Inferior parietal cortex (tissue), 1 donor: ENCODE measurements around the gene EPHX1.
"Not testable (repeated sequence)": the region's sequence is repeated elsewhere in the genome, so short reads cannot be mapped to it uniquely, and the experiment has no call there.

Experiments used
- DNase-seq: peaks from one replicate; pipeline ENCODE4 v3.0.0-alpha.2; 2016; ENCODE audit errors: extremely low spot score

EPHX1 gene

DNA sequence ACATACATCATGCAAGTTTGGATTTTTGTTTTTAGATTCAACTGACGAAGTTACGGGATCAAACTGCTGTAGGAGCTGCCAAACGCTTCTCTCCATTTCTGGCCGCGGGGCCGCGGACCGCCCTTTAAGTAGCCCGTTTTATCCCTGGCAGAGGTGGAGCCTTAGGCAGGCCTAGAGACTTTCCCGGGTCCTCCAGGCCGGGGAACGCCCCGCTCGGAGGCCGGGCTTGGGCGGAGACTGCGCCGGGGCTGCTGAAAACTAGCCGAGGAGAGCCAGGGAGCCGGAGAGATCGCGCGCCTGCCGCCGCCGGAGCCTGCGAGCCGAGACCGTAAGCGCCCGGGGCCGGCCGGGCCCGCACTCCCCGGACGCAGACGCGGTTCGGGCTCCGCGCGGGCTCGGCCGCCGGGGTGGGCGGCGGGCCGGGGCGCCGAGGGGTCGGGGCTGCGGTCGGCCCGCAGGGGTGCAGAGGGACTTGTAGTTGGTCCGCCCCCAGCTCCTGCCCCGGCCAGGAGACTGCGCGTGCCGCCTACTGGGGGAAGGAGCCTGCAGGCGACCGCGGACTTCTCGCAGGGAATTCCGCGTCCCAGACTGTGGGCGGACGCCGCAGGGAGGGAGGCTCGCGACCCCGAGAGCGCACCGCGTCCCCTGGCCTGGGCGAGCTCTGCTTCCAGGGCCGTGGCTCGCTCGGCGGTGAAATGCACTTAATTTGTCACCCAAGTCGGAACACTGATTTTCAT is at the start of gene EPHX1:
Gene EPHX1, plus strand, starts transcription at position 283 of the 737 bp plus-strand sequence. CDS start 18,606 bp downstream, outside the sequence.
- peak; percentile 82 for DNase-seq

DNA sequence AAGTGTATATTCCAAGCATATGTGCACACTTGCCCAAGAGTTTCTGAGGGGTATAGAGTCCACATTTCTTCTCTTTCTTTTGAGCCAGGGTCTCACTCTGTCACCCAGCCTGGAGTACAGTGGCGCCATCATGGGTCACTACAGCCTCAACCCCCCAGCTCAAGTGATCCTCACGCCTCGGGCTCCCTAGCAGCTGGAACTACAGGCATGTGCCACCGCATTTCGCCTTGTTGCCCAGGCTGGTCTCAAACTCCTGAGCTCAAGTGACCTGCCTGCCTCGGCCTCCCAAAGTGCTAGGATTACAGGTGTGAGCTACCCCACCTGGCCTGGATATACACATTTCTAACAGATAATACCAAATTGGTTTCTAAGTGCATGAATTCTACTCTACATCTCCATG is 49.4 kb upstream of the EPHX1 start:
- DNase-seq, result no peak

DNA sequence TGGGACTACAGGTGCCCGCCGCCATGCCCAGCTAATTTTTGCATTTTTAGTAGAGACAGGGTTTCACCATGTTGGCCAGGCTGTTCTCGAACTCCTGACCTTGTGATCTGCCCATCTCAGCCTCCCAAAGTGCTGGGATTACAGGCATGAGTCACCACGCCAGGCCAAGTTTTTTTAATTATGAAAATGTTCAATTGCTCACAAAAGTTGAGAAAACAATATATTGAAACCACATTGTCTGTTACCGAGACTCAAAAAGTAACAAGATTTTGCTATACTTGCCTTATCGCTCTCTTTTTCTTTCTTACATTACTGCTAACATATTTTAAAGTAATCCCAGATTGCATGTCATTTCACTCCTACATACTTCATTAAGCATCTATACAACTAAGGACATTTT is 48.5 kb upstream of the EPHX1 start:
- not testable (repeated sequence) for DNase-seq

DNA sequence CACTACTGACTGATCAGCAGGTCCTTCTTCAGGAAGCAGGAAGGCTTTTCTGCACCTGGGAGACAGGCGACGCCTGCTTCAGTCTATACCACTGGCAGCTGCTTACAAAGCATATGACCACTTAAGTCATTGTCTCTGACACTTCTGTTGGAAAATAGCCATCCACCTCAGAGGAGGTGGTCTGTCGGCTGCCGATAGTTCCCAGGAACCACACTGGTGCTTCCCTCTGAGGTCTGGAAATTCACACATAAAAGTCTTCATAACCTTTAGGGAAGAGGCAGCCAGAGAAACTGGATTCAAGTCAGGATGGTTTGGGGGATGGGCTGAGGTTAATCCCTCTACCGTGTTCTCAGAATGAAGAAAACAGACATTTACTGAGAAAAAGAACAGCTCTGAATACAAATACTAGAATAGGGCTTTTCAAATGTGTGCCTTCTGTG is 47.9 kb upstream of the EPHX1 start:
- no peak for DNase-seq

DNA sequence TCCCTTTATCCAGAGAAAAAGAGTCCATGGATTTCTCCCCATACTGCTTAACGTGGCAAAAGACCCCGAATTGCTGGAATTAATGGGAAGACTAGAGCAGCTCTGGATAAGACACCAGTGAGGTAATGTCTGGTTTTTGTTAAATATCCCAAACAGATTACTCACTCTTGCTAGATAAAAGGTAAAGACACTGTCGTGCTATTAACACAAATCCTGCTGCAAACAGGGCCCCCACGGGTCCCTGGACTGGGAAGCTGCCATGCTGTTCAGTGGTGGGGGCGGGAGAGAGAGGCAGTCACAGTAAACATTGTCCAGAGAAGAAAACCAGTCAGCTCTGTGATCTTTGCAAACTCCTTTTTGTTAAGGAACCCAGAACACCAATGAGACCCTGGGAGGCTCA is 47.5 kb upstream of the EPHX1 start:
- DNase-seq, result no peak

DNA sequence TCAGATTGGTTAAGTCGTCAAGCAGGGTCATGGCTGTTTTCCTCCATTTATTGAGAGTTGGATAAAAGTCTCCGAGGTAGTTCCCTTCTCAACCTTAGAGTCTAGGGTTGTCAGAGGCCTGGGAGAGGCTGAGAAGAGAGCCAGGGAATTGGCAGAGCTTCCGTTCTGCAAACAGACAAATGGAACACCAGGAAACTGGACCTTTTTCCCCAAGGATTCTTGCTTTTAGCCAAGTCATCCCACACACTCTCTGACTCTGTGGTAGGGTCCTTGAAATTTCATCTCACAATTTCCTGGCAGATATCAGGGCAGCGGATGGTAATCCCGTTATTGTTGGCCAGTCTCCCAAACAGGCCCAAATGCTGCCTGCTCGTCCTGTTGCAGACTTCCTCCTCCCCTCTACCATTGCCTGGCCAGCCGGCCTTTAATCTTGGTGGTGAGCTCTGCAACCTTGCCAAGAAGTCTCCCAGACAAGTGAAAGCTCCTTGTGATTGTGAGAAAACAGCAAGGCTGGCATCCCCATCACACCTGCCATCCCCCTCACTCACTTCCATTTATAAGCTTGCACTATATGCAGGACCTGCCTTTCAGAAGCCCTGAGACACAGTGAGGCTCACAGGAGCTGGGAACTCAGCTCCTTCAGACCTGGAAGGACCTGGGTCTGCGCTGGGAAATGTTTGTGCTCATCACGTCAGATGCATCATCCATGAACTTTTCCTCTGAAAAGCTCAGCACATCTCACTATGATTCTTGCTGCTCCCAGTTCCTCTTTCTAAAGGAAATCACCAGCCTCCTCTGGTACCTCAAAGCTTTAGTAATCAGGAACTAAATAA is 46.0 kb upstream of the EPHX1 start:
- DNase-seq, result no peak

DNA sequence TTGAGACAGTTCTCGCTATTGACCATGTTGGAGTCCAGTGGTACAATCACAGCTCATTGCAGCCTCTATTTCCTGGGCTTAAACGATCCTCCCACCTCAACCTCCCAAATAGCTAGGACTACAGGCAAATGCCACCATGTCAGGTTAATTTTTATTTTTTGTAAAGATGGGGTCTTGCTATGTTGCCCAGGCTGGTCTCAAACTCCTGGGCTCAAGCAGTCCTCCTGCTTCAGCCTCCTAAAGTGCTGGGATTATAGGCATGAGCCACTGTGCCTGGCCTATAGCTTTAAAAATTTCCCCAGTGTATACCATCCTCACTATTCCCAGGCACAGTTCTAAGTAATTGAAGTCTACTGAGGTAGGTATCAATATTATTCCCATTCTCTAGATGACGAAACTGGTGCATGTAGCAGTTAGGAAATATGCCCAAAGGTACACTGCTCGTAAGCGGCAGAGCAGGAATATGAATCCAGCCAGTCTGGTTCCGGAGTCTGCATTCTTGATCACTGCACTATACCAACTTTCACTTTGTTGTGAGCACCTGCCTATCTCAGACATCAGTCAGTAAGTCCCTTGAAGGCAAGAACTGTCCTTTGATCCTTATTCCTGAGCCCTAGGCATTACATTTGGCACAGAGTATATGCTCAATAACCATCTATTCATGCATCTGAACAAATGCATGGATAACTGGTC is 43.8 kb upstream of the EPHX1 start:
- no peak for DNase-seq

DNA sequence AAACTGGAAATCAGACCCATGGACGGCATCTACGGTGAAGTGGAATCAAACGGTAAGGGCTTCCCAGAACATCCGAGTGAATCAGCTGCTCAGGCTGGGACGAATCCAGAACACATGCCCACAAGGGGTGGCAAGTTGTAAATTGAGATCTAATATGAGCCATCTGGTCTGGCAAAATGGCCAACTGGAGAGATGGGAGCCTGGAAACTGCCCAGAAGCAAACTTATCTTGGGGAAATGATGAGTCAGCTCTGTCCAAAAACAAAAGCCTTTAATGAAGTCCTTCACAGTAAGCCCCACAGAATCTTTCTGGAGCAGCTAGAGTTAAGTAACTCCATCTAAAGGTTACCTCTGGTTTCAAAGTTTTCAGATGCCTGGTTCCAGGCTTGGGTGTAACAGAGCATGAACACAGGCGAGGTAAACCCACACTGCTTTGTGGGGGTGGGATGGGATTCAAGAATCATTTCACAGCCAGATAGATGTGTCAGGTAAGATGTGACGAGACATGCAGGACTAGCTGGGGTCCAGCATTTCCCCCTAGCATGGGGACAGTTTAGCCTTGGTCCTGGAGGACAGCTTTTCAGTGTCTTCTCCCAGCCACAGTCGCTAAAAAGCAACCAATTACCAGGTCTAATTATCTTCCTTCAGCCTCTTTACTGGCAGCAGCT is 42.8 kb upstream of the EPHX1 start:
- DNase-seq, result peak; percentile 58

DNA sequence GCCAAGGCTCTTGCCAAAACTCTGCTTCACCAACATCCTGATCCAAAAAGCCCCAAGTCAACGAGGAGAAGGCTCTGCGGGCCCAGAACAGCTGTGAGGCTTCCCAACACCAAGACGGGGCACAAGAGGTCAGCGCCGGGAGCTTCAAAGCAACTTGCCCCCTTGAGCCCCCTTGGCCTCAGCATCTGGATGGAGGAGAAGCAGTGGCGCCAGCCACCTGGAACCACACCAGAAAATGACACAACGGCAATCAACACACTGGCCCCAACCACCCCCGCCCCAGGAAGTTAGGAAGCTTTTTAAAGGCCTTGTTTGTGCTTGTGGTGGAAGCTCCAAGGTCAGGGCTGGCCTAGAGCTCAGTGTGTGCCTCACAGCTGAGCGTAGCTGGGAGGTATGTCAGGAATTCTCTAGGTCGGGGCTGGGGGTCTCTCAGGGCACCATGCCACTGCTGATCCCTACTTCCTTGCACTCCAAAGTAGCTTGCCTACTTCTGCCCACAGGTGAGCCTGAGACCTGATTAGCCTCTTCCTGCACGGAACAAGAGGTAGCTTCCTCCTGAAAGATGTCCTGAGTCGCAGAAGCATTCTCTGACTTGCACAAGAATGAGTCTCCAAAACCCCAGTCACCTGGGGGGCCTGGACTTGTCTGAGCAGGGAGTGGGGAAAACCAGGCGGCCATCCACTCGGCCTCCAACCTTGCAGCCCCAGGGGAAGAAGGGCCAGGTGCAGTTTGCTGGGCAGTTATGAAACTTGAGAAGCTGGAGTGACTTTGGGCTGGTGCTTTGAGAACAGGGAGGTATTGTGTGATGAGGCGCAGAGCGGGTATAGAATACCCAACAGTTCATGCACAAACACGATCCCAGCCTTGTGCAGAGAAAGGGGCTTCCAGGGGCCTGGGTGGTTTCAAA is 42.0 kb upstream of the EPHX1 start:
- DNase-seq, result no peak

DNA sequence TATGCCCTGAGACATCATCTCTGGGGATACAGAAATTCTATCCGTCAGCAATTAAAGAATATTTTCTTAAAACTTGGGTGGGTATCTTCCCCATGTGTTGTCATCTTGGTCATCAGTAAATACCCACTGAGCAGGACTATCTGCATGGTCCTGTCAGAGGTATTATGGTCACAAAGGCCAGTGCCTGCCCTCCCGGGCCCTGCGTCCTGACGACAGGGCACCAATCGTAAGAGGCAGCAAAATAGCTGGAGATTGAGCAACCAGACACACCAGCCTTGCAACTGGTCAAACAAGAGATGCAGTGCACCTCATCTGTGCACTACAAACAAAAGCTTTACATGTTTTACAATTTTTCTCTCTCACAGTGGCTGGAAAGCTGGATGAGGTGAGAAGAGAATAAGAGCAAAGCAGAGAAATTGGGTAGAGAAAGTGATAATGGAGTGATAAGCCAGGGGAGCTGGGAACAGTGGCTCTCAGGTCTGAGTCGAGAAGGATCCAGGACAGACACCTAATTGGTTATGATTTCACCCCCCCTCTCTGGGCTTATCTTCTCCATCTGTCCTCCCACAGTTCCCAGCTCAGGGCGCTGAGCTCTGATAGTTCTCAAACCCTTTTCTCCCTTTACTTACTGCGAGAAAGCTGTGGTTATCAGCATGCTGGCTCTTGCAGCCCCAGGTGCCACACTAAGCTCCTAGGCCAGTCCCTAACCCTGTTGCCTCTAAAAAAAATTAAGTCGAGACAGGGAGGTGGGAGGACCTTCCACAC is 41.1 kb upstream of the EPHX1 start:
- DNase-seq, result no peak

DNA sequence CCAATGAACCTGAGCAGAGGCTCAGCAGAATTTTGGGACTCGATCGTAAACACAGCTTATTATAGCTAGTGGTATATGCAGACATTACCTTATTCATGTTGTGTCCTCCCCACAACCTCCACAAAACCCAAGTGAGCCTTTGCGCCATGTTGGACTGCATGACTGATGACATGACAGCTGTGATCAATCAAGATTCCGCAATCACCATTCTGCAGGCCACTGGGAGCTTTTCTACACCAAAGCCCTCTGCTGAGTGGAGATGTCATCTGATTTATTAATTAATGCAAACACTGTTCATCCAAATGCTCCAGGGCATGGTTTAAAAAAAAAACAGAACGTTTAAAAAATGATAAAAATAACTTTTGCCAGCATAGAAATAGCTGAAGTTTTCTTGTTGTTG is 40.2 kb upstream of the EPHX1 start:
- DNase-seq, result no peak

DNA sequence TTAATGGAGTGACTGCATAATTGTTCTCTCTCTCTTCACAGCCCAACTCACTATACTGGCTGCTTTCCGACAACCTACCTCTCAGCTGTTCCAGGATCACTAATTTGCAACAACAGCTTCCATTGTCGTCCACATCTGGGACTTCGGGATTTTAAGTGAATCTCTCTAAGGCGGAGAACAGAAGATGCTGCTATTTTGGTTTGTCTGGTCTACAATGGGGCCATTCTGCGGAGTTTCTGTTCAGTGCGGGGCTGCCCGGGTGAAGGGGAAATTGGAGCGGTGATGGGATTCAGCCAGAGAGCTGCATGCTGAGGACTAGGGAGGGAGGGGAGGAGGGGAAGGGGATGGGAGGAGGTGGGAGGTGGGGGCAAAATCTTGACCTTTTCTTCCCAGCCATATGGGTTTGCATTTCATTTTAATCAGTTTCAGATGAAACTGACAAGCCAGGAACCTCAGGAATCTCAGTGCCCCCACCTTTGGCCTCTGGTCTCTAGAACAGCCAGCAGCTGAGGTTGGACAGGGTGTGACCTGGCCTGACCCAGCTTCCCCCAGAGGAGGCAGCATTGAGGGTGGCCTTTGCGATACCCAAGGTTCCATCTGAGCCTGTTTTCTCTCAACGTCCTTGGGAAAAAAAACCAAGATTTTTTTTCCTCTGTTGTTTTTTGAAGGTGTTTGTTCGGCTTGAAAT is 39.2 kb upstream of the EPHX1 start:
- DNase-seq, result no peak

DNA sequence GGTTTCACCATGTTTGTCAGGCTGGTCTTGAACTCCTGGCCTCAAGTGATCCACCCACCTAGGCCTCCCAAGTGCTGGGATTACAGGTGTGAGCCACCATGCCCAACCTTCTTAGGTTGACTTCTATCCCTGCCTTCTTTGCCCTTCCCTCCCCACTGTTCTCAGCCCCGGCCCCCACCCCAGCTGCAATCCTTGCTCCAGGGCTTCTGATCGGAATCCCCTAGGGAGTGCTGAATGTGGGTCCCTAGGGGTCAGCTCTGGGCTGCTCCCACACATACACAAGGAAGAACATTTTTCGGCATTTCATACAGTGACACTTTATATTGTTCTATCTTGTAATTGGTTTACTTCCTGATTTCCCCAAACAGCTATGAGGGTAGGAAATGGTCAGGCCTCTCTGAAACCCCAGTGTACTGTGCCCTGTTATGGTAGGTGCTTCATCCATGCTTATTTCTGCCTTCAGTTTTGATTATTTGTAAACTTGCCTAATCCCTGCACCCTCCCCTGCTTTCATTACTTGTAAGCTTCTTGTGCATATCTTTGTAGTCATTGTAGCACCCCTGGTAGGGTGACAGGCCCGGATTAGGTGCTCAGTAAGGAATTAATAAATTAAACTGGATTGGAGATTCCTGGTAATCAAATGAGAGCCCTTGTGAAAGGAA is 38.1 kb upstream of the EPHX1 start:
- DNase-seq, result no peak

DNA sequence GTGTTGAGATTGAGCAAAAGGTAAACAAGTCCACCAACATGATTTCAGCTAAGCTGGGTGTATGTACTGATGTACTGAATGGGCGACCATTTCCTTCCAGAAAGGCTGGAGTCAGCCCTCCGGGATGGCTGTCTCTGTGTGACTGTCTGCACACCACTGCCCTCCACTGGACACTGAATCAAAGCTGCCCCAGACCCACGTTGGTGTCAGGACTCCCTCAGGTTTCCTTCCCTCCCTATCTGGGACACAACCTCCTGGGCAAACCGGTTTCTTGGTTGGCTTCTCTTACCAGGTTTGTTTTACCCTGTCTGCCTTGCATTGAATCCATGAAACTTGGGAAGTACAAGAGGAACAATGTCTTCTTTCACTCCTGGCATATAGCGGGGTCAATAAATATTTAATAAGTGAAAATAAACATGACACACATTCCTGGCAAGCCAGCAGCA is 37.6 kb upstream of the EPHX1 start:
- DNase-seq, result peak; percentile 85

DNA sequence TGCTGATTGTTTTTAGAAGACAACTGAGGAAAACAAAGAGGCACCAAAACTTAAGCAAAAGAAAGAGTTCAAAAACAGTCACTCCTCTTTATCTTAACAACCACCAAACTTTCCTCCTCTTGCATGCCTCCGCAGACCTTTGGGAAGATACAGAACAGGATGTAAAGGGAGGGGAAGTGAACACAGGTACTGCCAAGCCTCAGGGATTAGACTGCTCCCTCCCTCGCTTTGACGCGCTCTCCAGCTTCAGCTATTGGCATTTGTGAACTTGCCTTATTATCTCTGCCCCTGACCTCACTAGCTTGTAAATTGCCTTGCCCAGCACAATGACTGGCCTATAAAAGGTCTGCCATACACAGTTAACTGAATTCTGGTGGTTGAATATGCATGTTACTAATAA is 37.1 kb upstream of the EPHX1 start:
- DNase-seq, result no peak

DNA sequence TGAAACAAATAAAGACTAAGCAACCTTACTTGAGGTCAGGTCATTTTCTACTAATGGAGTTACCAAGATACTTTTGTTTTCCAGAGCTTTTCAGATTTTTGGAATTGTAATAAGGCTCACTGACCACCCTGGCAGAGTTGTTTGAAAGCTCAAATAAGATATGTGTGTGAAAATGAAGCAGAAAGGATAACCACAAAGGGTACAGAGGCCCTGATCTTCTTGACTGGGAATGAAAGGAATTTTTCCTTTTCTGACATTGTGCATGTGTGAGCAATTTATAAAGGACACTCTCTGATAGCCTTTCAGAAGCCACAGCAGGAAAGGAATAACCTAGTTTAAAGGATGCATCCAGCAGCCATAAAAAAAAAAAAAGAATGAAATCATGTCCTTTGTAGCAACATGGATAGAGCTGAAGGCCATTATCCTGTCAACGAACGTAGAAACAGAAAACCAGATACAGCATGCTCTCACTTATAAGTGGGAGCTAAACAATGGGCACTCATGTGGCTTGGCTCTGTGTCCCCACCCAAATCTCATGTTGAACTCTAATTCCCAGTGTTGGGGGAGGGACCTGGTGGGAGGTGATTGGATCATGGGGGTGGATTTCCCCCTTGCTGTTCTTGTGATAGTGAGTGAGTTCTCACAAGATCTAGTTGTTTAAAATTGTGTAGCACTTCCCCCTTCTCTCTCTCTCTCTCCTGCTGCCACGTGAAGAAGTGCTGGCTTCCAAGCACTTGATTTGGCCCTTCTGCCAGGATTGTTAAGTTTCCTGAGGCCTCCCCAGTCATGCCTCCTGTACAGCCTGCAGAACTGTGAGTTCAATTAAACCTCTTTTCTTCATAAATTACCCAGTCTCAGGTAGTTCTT is 35.4 kb upstream of the EPHX1 start:
- no peak for DNase-seq

DNA sequence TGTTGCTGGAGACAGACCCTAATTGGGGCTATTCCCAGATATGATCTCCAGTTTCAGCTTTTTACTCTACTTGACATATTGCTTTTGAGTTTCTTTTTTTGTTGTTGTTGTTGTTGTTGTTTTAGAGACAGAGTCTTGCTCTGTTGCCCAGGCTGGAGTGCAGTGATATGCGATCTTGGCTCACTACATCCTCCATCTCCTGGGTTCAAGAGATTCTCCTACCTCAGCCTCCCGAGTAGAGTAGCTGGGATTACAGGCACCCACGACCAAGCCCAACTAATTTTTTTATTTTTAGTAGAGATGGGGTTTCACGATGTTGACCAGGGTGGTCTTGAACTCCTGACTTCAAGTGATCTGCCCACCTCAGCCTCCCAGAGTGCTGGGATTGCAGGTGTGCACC is 33.6 kb upstream of the EPHX1 start:
- no peak for DNase-seq

DNA sequence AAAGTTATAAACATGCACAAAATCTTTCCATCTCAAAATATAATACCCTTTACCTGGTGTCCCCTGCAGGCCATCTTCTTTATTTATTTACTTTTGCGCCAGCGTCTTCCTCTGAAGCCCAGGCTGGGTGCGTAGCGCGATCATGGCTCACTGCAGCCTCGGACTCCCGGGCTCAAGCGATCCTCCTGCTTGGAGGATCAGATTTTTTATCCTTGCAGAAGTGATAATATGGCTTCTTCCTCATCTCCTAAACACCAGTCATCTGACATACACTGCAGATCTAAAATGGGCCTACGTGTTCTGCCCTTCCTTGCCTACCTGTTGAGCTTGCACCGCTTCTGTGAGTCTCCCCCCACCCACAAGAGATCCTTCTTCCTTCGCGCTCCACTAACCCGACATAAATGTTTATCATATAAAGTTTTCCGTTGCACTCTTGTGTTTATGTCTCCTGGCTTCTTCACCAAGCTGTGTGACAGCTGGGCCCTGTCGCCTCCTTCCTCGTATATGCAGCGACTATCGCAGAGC is 32.8 kb upstream of the EPHX1 start:
- no peak for DNase-seq
